IMR-90 (cell line): ENCODE data around the gene PEF1.

ENCODE experiments used
- BHLHE40 ChIP-seq: fragments of 150-350 bp; IDR thresholded peaks from 2 replicates; pipeline ENCODE4 v1.6.1; 2016; ENCODE audit warnings: mild to moderate bottlenecking, low read depth, low read length
- CTCF ChIP-seq: conservative IDR thresholded peaks from 2 replicates; pipeline ENCODE4 v1.5.1; 2012; ENCODE audit warnings: mild to moderate bottlenecking, low read depth, low read length, improper control_type of control experiment
- ELK1 ChIP-seq: fragments of 150-350 bp; IDR thresholded peaks from 2 replicates; pipeline ENCODE4 v1.6.1; 2016; ENCODE audit warnings: low read depth, mild to moderate bottlenecking, low read length, moderate library complexity, borderline replicate concordance
- FOS ChIP-seq: fragments of 150-350 bp; IDR thresholded peaks from 2 replicates; pipeline ENCODE4 v1.6.1; 2016; ENCODE audit warnings: low read depth, low read length
- MAFK ChIP-seq: IDR thresholded peaks from 2 replicates; pipeline ENCODE4 v1.6.1; 2012; ENCODE audit warnings: low read depth, low read length, improper control_type of control experiment
- POLR2A ChIP-seq: IDR thresholded peaks from 2 replicates; pipeline ENCODE4 v1.6.1; 2012; ENCODE audit warnings: mild to moderate bottlenecking, low read depth, low read length
- RAD21 ChIP-seq: IDR thresholded peaks from 2 replicates; pipeline ENCODE4 v1.6.1; 2012; ENCODE audit warnings: low read length, improper control_type of control experiment
- RFX5 ChIP-seq: IDR thresholded peaks from 2 replicates; pipeline ENCODE4 v1.8.0; 2012; ENCODE audit warnings: low read depth, mild to moderate bottlenecking, low read length, moderate library complexity
- SMC3 ChIP-seq: fragments of 150-350 bp; IDR thresholded peaks from 2 replicates; pipeline ENCODE4 v1.6.1; 2016; ENCODE audit warnings: low read depth, mild to moderate bottlenecking, antibody characterized with exemption, low read length, moderate library complexity

DNA sequence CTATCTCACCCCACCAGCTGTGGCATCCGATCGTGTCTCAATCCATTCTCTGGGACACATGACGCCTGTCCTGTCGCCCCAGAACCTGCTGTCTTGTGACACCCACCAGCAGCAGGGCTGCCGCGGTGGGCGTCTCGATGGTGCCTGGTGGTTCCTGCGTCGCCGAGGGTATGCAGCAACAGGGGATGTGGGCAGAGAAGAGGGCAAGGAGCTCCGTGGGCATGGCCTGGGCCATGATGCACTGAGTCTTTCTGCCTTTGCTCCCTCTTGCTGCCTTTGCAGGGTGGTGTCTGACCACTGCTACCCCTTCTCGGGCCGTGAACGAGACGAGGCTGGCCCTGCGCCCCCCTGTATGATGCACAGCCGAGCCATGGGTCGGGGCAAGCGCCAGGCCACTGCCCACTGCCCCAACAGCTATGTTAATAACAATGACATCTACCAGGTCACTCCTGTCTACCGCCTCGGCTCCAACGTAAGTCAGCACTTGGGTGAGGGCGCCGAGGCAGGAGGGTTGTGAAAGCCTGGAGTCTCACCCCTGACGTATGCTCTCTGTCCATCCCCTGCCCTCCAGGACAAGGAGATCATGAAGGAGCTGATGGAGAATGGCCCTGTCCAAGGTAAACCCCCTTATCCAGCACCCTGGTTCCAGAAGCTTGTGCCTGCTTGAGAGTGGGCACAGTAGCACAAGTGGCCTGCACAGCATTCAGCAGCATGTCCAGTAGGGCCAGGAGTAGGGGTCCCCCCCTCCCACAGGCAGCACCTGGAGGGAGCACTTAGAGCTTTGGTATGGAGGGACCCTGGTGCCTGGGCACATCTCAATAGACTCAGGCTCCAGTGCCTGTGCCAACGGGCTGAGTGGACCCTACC is 59.6 kb downstream of the PEF1 start:
- no peak for TF ChIP-seq MAFK
- no peak for TF ChIP-seq POLR2A
- no peak for TF ChIP-seq CTCF
- TF ChIP-seq FOS = no peak
- TF ChIP-seq RFX5 = no peak
- no peak for TF ChIP-seq RAD21
- no peak for TF ChIP-seq SMC3
- no peak for TF ChIP-seq ELK1
- no peak for TF ChIP-seq BHLHE40
